SK-N-SH (cell line): ENCODE data around the gene ZC2HC1C. TPM values are rescaled to one million over a fixed set of nuclear protein-coding genes. Genes with fewer than 3 reads are reported as not detected.
A peak's percentile ranks its signal among the peaks of the same experiment; 100 is the strongest.

Experiments used
- CTCF ChIA-PET: fragments of 300-600, 350-600 bp; formaldehyde crosslinking; extraction: SDS; loops from one replicate; lab custom pipeline; 2021; lab: Yijun Ruan, JAX
- POLR2A ChIA-PET: fragments of 350-600 bp; sonication (Branson Sonifier 250); formaldehyde crosslinking; extraction: SDS; loops from one replicate; lab custom pipeline; 2020; ENCODE audit warnings: antibody characterized with exemption, inconsistent platforms; lab: Yijun Ruan, JAX
- DNase-seq: peaks from one replicate; pipeline ENCODE4 v3.0.0; 2012
- H2AFZ ChIP-seq: fragments of 200-600 bp; sonication (generic); 2 replicates; pipeline ENCODE4 v1.8.1; 2016; ENCODE audit warnings: antibody characterized with exemption, mild to moderate bottlenecking, low read depth
- H3F3A ChIP-seq: fragments of 200-600 bp; sonication (generic); replicated peaks from 2 replicates; pipeline ENCODE3; 2016; ENCODE audit warnings: antibody characterized with exemption, mild to moderate bottlenecking; ENCODE audit not compliant: insufficient read depth
- H3K27ac ChIP-seq, 2 experiments: fragments of 200-500 bp in 1 of 2; fragments of 200-600 bp in 1 of 2; sonication (Bioruptor generic) in 1 of 2; sonication (generic), shearing (Covaris generic) in 1 of 2; 2 replicates each; pipeline versions ENCODE4 v1.5.1 to v1.6.1; 2014 to 2016; ENCODE audit warnings: low read depth in 2 of 2, inconsistent platforms in 1 of 2, low read length in 1 of 2, mild to moderate bottlenecking in 1 of 2, mixed read lengths in 1 of 2
- H3K27me3 ChIP-seq: fragments of 200-600 bp; sonication (generic), shearing (Covaris generic); 2 replicates; pipeline ENCODE4 v1.6.1; 2016; ENCODE audit warnings: mixed run types; ENCODE audit not compliant: insufficient read depth
- H3K36me3 ChIP-seq, 2 experiments: fragments of 200-500 bp in 1 of 2; fragments of 200-600 bp in 1 of 2; sonication (Bioruptor generic) in 1 of 2; sonication (generic) in 1 of 2; replicated peaks in 1 of 2; 2 replicates each; pipeline versions ENCODE3 to v1.5.1; 2014 to 2016; ENCODE audit warnings: low read length in 1 of 2, mild to moderate bottlenecking in 1 of 2; ENCODE audit not compliant: insufficient read depth in 2 of 2, control insufficient read depth in 1 of 2
- H3K4me1 ChIP-seq, 2 experiments: fragments of 200-500 bp in 1 of 2; fragments of 200-600 bp in 1 of 2; sonication (Bioruptor generic) in 1 of 2; sonication (generic), shearing (Covaris generic) in 1 of 2; 2 replicates each; pipeline versions ENCODE4 v1.5.1 to v1.6.1; 2014 to 2016; ENCODE audit warnings: low read depth in 1 of 2, low read length in 1 of 2, mixed run types in 1 of 2; ENCODE audit not compliant: insufficient read depth in 2 of 2, control insufficient read depth in 1 of 2
- H3K4me2 ChIP-seq: fragments of 200-600 bp; sonication (generic), shearing (Covaris generic); 2 replicates; pipeline ENCODE4 v1.6.1; 2017; ENCODE audit warnings: mixed run types
- H3K4me3 ChIP-seq, 2 experiments: fragments of 200-500 bp in 1 of 2; fragments of 200-600 bp in 1 of 2; sonication (Bioruptor generic) in 1 of 2; sonication (generic), shearing (Covaris generic) in 1 of 2; 2 replicates each; pipeline versions ENCODE4 v1.5.1 to v1.8.1; 2014 to 2016; ENCODE audit warnings: low read depth in 2 of 2, inconsistent platforms in 1 of 2, low read length in 1 of 2, mild to moderate bottlenecking in 1 of 2, mixed read lengths in 1 of 2, moderate library complexity in 1 of 2
- H3K79me2 ChIP-seq: fragments of 200-600 bp; sonication (generic); 2 replicates; pipeline ENCODE4 v1.8.1; 2017; ENCODE audit warnings: mild to moderate bottlenecking; ENCODE audit not compliant: insufficient read depth
- H3K9ac ChIP-seq: fragments of 200-600 bp; sonication (generic); 2 replicates; pipeline ENCODE4 v1.6.1; 2017; ENCODE audit warnings: mixed run types
- H3K9me2 ChIP-seq: fragments of 200-600 bp; sonication (generic); 2 replicates; pipeline ENCODE4 v1.6.1; 2017; ENCODE audit warnings: mixed run types
- H3K9me3 ChIP-seq: fragments of 200-600 bp; sonication (generic); 2 replicates; pipeline ENCODE4 v1.6.1; 2017; ENCODE audit warnings: mixed run types, mild to moderate bottlenecking, moderate library complexity
- H4K20me1 ChIP-seq: fragments of 200-600 bp; sonication (generic); 2 replicates; pipeline ENCODE4 v1.6.1; 2017; ENCODE audit warnings: mild to moderate bottlenecking, mixed run types; ENCODE audit not compliant: insufficient read depth
- CTCF ChIP-seq: fragments of 200-600 bp; sonication (generic); IDR thresholded peaks from 2 replicates; pipeline ENCODE4 v1.6.1; 2017; ENCODE audit warnings: antibody characterized with exemption, mild to moderate bottlenecking, moderate library complexity
- EZH2phosphoT487 ChIP-seq: fragments of 200-600 bp; sonication (generic); IDR thresholded peaks from 2 replicates; pipeline ENCODE4 v1.6.1; 2017; ENCODE audit warnings: low read depth, mixed run types, mild to moderate bottlenecking, antibody characterized with exemption, moderate library complexity, borderline replicate concordance
- IRF3 ChIP-seq: fragments of 150-350 bp; IDR thresholded peaks from 2 replicates; pipeline ENCODE4 v1.6.1; 2016; ENCODE audit warnings: mild to moderate bottlenecking, low read depth, low read length
- JUND ChIP-seq: IDR thresholded peaks from 2 replicates; pipeline ENCODE4 v1.4.0; 2012
- RXRA ChIP-seq: IDR thresholded peaks from 2 replicates; pipeline ENCODE4 v1.4.0; 2012; ENCODE audit warnings: low read depth, mild to moderate bottlenecking, borderline replicate concordance
- SMC3 ChIP-seq: IDR thresholded peaks from 2 replicates; pipeline ENCODE4 v1.6.1; 2012; ENCODE audit warnings: low read depth, low read length, improper control_type of control experiment
- TCF12 ChIP-seq: IDR thresholded peaks from 2 replicates; pipeline ENCODE4 v1.4.0; 2012
- WGBS: methylation state at CpG from one replicate; pipeline ENCODE4 v1.1.6; 2017; ENCODE audit warnings: low lambda C conversion rate; 5-methylcytosine and 5-hydroxymethylcytosine counted together
- polyA plus RNA-seq, 3 experiments: library from polyadenylated mRNA; depleted of rRNA; stranded (reverse); fragments of >200 nt; gene quantifications; 2 replicates each; pipeline ENCODE4 v1.2.3, GENCODE V29; 2012
- TF ChIP-seq, protein P1 (sequence below): IDR thresholded peaks from 2 replicates; pipeline ENCODE4 v1.4.0; 2012; ENCODE audit warnings: low read depth, borderline replicate concordance
- TF ChIP-seq, protein P2 (sequence below): IDR thresholded peaks from 2 replicates; pipeline ENCODE4 v1.6.1; 2012; ENCODE audit warnings: mild to moderate bottlenecking, low read depth, low read length, moderate library complexity

ZC2HC1C gene
- polyA plus RNA-seq, 1 of the 3 experiments (the other 2 are of a cell fraction): 1.2 TPM

DNA sequence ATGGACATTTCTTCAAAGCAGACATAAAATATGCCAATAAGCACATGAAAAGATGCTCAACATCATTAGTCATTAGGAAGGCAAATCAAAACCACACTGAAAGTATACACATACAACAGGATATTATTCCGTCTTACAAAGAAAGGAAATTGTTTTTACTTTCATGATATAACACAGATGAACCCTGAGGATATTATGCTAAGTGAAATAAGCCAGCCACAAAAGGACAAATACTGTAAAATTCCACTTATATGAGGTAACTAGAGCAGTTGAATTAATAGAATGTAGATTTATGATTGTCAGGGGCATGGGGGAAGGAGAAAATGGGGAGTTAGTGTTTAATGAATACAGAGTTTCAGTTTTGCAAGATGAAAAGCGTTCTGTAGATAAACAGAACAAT is 9.8 kb upstream of the ZC2HC1C start (continued):
- TF ChIP-seq, protein P1, sequence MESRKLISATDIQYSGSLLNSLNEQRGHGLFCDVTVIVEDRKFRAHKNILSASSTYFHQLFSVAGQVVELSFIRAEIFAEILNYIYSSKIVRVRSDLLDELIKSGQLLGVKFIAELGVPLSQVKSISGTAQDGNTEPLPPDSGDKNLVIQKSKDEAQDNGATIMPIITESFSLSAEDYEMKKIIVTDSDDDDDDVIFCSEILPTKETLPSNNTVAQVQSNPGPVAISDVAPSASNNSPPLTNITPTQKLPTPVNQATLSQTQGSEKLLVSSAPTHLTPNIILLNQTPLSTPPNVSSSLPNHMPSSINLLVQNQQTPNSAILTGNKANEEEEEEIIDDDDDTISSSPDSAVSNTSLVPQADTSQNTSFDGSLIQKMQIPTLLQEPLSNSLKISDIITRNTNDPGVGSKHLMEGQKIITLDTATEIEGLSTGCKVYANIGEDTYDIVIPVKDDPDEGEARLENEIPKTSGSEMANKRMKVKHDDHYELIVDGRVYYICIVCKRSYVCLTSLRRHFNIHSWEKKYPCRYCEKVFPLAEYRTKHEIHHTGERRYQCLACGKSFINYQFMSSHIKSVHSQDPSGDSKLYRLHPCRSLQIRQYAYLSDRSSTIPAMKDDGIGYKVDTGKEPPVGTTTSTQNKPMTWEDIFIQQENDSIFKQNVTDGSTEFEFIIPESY: no peak
- TF ChIP-seq SMC3 (no peak), EZH2phosphoT487 (no peak), CTCF (no peak)
- TF ChIP-seq, all 33 proteins: peak for 6

DNA sequence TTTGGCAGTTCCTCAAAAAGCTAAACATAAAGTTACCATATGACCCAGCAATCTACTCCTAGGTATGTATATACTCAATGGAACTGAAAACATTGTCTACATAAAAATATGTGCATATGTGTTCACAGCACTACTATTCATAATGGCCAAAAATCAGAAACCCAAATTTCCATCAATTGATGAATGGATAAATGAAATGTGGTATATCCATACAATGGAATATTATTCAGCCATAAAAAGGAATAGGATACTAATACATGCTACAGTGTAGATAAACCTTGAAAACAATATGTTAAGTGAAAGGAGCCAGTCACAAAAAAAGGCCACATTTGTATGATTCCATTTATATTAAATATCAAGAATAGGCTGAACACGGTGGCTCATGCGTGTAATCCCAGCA is 9.0 kb upstream of the ZC2HC1C start:
- TF ChIP-seq, protein P2, sequence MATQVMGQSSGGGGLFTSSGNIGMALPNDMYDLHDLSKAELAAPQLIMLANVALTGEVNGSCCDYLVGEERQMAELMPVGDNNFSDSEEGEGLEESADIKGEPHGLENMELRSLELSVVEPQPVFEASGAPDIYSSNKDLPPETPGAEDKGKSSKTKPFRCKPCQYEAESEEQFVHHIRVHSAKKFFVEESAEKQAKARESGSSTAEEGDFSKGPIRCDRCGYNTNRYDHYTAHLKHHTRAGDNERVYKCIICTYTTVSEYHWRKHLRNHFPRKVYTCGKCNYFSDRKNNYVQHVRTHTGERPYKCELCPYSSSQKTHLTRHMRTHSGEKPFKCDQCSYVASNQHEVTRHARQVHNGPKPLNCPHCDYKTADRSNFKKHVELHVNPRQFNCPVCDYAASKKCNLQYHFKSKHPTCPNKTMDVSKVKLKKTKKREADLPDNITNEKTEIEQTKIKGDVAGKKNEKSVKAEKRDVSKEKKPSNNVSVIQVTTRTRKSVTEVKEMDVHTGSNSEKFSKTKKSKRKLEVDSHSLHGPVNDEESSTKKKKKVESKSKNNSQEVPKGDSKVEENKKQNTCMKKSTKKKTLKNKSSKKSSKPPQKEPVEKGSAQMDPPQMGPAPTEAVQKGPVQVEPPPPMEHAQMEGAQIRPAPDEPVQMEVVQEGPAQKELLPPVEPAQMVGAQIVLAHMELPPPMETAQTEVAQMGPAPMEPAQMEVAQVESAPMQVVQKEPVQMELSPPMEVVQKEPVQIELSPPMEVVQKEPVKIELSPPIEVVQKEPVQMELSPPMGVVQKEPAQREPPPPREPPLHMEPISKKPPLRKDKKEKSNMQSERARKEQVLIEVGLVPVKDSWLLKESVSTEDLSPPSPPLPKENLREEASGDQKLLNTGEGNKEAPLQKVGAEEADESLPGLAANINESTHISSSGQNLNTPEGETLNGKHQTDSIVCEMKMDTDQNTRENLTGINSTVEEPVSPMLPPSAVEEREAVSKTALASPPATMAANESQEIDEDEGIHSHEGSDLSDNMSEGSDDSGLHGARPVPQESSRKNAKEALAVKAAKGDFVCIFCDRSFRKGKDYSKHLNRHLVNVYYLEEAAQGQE: no peak
- TF ChIP-seq RXRA (no peak), JUND (no peak), IRF3 (no peak), TCF12 (no peak)

More for the DNA sequence above, 9.0 kb upstream of the ZC2HC1C start:
- Histone ChIP-seq H3K9ac (no peak overlapping the region), H3K9me3 (0 out of 2 replicates have a peak, but pooled peaks cover 5% of the 10 kb centered on the region), H3K79me2 (peaks cover 70% of the 10 kb centered on the region), H4K20me1 (no peaks in the 10 kb centered on the region), H3K4me2 (no peak overlapping the region), H3K36me3 (peaks cover 0 to 24% of the 10 kb centered on the region in 2 experiments), H3K27me3 (no peaks in the 10 kb centered on the region), H2AFZ (no peak overlapping the region), H3K9me2 (no peaks in the 10 kb centered on the region), H3K4me3 (no peak overlapping the region), H3K27ac (peak overlapping the region; percentile 52 to 61; a peak in 2 of 4 replicates), H3F3A (peaks cover 18% of the 10 kb centered on the region), H3K4me1 (peaks cover 0 to 5% of the 10 kb centered on the region in 2 experiments; a peak in 2 of 4 replicates)
- 81% methylated on average over 2 of the region's 2 CpGs for WGBS
- DNase-seq: no peak
- ChIA-PET POLR2A (interaction anchor here (0.5 to 0.6 kb wide), 2 partner anchors 8 to 537 kb away, joined by 3 read pairs; no protein-coding TSS in a partner anchor), CTCF (no interaction called here)
